Measurements from ENCODE around the gene IL1RAPL1.
"Not testable (repeated sequence)": the region's sequence is repeated elsewhere in the genome, so short reads cannot be mapped to it uniquely, and the experiment has no call there.

IL1RAPL1 gene

GRCh38 chrX:28628120-28628519, 40.9 kb downstream of the IL1RAPL1 start:
- no peak for DNase-seq (ENCODE audit: low read depth)

- DNase-seq (ENCODE audit: low read depth), result no peak
Measured at GRCh38 chrX:28638775-28639174, 51.5 kb downstream of the IL1RAPL1 start.

GRCh38 chrX:28639451-28639850, 52.2 kb downstream of the IL1RAPL1 start:
- no peak for DNase-seq (ENCODE audit: low read depth)

GRCh38 chrX:28649541-28649940, 62.3 kb downstream of the IL1RAPL1 start:
- no peak for DNase-seq (ENCODE audit: low read depth)

DNA sequence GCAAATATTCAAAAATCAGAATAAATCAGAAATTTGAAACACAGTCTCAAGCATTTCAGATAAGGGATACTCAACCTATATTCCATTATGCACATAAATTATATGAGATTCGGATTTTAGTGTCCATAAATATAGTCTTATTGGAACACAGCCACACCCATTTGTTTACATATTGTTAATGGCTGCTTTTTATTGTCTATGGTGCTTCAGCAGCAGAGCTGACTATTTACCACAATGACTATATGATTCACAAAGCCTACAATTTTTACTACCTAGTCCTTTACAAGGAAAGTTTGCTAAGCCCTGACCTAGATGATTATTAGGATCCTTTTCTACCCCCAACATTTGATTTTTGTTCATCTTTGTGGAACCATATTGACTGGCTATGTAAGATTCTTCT, 63.9 kb downstream of the IL1RAPL1 start:
- no peak for DNase-seq (ENCODE audit: low read depth)

GRCh38 chrX:28659269-28659668, 72.0 kb downstream of the IL1RAPL1 start:
- DNase-seq (ENCODE audit: low read depth), result no peak

DNA sequence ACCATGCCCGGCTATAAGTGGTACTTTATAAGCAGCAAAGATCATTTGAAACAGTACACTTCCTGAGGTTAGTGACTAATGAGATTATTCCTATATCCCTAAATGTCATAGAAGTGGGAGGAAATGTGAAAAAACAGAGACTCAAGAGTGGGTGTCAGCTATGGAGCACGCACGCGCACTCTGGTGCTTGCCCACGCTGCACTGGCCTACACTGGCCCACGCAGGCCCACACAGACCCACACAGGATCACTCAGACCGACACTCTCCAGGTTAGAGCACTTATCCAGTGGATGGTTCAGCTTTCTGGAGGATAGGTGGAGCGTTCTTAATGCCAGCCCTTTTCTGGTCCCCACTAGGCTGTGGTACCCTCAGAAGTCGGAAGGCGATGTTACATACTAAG, 78.5 kb downstream of the IL1RAPL1 start:
- DNase-seq (ENCODE audit: low read depth), result no peak

DNA sequence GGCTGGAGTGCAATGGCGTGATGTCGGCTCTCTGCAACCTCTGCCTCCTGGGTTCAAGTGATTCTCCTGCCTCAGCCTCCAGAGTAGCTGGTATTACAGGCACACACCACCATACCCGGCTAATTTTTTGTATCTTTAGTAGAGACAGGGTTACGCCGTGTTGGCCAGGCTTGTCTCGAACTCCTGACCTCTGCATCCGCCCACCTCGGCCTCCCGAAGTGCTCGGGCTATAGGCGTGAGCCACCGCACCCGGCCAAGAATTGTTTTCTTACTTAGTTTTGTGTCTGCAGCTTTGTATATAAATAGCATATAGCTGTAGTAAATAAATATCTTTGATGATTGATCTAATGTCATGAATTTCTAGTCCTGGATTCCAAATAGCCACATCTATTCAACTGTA, 81.1 kb downstream of the IL1RAPL1 start:
- no peak for DNase-seq (ENCODE audit: low read depth)

DNA sequence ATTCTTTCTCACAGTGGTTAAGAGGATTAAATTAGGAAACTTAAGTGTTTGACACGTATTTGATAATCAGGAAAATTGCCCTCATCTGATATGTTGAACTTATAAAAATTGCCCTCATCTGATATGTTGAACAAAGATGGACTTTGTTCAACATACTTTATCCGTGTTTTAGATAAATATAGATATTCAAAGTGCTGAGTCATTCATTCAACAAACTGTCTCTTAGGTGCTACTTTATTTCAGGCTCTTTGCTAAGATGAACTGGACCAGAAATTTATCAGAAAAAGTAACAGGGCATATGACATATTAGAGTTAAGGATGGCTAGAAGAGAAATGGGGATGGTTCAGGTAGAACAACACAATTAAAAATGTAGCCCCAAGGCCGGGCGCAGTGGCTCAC, 81.7 kb downstream of the IL1RAPL1 start:
- DNase-seq (ENCODE audit: low read depth), result no peak

GRCh38 chrX:28670074-28670473, 82.8 kb downstream of the IL1RAPL1 start:
- no peak for DNase-seq (ENCODE audit: low read depth)

DNA sequence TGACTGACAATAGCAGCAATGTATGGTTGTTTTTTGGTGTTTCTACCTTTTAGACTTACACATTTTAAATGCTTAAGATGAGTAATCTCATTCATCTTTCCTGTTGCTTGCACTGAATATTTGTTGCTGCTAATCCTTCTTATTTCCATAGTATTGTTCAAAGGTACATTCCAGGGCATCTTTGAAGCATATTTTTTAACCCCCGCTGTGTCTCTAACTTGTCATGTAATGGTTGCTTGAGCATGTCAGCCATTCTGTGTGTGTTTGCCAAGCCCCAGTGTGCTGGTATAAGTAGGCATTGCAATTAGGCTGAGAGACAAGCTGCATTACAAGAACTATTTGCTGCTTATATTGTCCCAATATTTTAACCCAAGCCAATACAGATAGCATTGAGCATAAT, 87.9 kb downstream of the IL1RAPL1 start:
- no peak for DNase-seq (ENCODE audit: low read depth)

DNA sequence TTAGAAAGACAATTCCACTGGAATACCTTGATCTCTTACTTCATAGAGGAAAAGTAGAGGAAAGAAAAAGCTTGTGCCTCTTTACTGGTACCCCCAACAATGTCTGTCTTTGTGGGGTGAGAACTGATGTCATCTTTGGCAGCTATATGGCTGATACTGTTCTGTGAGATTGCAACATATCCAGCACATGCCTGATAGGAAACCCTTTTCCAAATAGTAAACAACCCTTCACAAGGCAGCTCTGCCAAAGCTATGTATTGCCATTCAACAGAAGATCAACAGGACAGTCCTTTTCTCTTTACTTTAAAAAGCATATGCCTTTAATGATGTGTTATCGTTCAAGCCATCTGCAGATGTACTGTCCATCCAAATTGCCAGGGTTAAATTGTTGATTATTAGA, 105.9 kb downstream of the IL1RAPL1 start:
- no peak for DNase-seq (ENCODE audit: low read depth)

GRCh38 chrX:28697732-28698131, 110.5 kb downstream of the IL1RAPL1 start:
- DNase-seq (ENCODE audit: low read depth), result no peak

DNA sequence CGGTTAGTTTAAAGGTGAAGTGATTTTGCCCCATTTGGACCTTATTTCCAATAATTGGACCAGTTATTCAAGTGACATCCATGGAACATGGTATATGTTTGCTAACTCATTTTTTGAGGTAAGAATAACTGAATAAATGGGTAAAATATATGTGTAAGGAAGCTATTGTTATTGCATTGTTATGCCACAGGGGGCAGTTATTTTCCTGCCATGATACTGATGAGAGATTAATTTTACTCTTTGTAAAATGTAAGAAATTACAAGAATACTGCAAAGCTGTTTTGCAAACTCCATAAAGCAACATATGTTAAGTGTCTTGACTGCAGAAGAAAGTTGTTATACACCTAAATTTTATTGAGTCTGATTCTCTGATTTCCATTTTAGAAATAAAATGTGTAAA, 114.0 kb downstream of the IL1RAPL1 start:
- DNase-seq (ENCODE audit: low read depth), result no peak

- DNase-seq (ENCODE audit: low read depth), result no peak
Measured at GRCh38 chrX:28706964-28707363, 119.7 kb downstream of the IL1RAPL1 start.

- no peak for DNase-seq (ENCODE audit: low read depth)
Measured at GRCh38 chrX:28709421-28709820, 122.2 kb downstream of the IL1RAPL1 start.

DNA sequence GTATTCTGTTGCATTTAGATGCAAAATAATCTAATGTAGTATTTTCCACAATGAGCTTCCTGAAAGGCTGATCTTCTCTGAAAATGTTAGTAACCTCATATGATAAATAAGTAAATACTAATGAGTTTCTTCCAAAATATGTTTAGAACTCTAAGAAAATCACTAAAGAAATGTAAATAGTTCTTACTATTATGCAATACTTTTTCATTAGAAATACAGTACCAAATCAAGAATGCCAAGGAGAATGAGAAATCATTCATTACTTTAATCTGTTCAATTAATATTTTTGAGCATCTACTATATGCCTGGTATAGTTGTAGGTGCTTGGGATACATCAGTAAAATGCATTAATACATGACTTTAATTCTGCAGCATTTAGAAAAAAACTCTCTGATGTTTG, 130.6 kb downstream of the IL1RAPL1 start:
- DNase-seq (ENCODE audit: low read depth), result no peak

DNA sequence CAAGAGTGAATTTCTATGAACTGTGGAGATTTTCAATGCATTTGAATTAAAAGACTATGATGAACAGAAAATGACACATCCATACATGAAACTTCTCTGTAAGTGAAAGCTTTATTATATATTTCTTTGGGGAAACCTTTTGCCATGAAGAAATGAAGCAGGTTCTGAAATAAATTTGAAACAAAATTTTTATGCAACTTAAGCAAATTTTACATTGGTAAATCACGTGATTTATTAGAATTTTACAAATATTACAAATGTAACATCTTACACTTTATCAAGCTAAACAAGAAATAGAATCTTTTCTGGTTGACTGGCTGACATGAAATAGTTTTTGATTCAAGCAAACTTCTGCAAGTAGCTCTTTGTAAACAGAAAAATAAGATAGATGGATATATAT, 131.2 kb downstream of the IL1RAPL1 start:
- DNase-seq (ENCODE audit: low read depth), result no peak

- no peak for DNase-seq (ENCODE audit: low read depth)
Measured at GRCh38 chrX:28719620-28720019, 132.4 kb downstream of the IL1RAPL1 start.

- DNase-seq (ENCODE audit: low read depth), result no peak
Measured at GRCh38 chrX:28752330-28752729, 165.1 kb downstream of the IL1RAPL1 start.

GRCh38 chrX:28756175-28756574, 168.9 kb downstream of the IL1RAPL1 start:
- DNase-seq (ENCODE audit: low read depth), result no peak

- no peak for DNase-seq (ENCODE audit: low read depth)
Measured at GRCh38 chrX:28756647-28757046, 169.4 kb downstream of the IL1RAPL1 start.

DNA sequence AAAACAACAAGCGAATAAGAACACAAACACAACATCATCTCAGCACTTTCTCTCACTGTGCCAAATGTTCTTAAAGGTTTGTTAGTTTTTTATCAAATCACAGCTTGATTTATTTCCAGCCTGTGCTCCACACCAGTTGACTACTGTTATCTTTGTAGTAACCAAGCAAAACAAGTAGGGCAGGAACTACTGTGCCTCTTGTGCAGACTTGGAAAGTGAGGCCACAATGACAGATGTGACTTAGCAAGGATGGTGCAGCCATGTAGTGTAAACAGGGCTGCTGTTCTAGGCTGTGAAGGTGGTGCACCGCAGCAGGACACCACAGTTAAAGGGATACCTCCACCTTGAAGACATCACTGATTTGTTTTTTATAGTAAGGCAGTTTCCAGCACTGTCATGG, 170.0 kb downstream of the IL1RAPL1 start:
- DNase-seq (ENCODE audit: low read depth), result no peak

- not testable (repeated sequence) for DNase-seq (ENCODE audit: low read depth)
Measured at GRCh38 chrX:28766561-28766960, 179.3 kb downstream of the IL1RAPL1 start.

DNA sequence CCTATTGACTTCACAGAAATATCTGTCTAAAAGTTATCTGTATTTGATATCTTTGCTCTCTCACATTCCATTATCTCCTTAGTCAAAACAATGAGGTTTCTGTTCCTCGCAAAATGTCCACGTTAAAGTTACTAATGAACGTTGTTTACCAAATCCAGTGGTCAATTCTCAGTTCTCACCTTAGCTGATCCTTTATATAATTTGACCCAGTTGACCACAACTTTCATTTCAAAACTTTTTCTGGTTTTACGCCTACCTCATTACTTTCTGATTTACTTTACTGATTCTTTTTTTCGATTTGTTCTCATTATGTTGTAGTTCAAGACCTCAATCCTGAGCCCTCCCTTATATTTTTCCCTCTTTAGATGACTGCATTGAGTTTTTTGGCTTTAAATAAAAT, 186.6 kb downstream of the IL1RAPL1 start:
- no peak for DNase-seq (ENCODE audit: low read depth)
